GM12865 (cell line): Measurements from ENCODE around the gene PGLYRP4.

Experiments
- DNase-seq: peaks from one replicate; pipeline ENCODE4 v3.0.0; 2010; ENCODE audit warnings: low read depth
- H3K4me3 ChIP-seq: 2 replicates; pipeline ENCODE4 v1.5.1; 2011; ENCODE audit warnings: mild to moderate bottlenecking, low read depth, low read length, control low read depth
- TF ChIP-seq, protein P1 (sequence below): IDR thresholded peaks from 2 replicates; pipeline ENCODE4 v1.5.1; 2011; ENCODE audit warnings: low read length, control low read depth, low read depth, inconsistent platforms; ENCODE audit not compliant: insufficient read depth; ENCODE audit errors: missing control alignments

The PGLYRP4 gene

DNA sequence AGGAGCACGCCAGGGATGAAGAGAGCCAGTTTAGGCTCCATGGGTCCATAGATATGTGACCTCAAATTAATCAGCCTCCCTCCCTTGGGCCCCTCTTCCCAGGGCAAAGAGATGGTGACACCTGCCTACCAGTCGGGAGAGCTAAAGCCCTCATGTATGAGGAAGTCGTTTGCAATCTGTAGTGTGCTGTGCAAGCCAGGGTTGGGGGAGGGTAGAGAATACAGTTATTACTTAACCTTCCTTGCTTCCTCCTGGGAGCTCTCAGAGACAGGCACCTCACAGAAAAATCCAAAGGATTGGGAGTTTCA lies 4.0 kb downstream of the PGLYRP4 start:
- TF ChIP-seq, protein P1, sequence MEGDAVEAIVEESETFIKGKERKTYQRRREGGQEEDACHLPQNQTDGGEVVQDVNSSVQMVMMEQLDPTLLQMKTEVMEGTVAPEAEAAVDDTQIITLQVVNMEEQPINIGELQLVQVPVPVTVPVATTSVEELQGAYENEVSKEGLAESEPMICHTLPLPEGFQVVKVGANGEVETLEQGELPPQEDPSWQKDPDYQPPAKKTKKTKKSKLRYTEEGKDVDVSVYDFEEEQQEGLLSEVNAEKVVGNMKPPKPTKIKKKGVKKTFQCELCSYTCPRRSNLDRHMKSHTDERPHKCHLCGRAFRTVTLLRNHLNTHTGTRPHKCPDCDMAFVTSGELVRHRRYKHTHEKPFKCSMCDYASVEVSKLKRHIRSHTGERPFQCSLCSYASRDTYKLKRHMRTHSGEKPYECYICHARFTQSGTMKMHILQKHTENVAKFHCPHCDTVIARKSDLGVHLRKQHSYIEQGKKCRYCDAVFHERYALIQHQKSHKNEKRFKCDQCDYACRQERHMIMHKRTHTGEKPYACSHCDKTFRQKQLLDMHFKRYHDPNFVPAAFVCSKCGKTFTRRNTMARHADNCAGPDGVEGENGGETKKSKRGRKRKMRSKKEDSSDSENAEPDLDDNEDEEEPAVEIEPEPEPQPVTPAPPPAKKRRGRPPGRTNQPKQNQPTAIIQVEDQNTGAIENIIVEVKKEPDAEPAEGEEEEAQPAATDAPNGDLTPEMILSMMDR, result no peak
- DNase-seq, result no peak
- H3K4me3 ChIP-seq, result no peak overlapping the region; the same call in none of the 2 replicates

DNA sequence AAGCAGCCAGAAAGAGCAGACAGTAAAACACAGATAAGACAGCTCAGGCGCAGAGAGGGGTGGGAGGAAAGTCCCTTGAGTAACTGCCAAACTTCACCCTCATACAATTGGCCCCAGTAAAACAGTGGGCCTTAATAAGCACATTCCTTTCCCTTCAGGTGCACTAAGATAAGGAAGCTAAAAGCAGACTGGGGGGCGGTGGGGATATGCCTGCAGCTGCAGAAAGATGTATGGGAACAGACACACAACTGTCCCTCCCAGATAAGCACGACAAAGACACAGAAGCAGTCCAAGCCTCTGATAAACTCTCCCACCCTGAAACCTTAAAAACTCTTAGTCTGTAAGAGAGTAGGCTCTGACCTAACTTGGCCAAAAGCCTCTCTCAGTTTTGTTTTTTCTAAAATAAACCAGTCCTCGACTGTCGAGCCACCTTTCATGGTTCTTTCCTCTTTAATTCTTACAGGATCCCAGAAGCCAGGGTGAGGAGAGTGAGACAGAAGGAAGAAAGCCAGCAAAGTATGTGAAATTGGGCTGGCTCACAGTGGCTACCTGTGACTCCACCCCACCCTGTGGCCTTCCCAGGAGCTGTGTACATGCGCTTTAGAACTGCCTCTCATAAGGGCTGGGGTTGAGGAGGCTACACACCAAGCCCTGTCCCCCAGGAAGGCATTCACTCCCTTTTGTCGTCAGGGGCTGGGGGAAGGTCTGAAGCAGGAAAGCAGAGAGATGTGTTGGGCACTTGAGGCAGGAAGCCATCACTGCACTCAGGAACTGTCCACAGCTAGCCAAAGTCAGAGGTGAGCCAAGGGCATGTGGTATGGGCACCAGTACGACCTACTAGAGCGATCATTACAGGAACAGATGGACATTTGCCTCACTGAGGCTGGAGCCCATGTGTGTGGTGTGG lies 4.6 kb downstream of the PGLYRP4 start:
- H3K4me3 ChIP-seq, result peak overlapping the region; percentile 29
- DNase-seq, result peak; percentile 59
- TF ChIP-seq, protein P1, result no peak

DNA sequence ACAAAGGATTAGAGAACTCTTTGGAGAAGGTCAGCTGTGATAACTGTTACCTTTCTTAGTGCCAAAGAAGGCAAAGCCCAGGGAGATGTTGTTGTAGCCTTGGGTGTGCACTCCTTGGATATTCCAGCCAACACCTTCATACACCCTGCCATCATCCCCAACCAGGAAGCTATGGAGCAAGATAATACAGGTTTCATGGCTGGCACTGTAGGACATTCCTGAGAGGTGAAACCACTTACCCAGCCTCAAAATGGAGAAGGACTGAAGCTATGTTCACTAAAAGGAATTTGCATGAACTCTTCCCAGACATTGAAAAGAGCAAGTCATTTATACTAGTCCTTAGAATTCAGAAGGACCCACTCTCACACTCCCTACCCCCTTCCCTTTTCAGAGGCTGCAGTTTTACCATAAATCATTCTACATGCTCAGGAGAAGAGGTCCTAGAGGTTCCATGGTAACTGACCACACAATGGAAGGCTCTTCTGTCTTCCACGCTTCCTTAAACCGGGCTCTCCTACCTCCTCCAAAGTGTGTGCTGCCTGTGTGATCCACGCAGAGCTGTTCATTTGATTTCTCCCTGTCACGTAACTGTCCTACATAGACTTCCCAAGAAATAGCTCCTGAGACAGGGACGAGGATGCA lies 5.5 kb downstream of the PGLYRP4 start:
- TF ChIP-seq, protein P1, result no peak
- peak overlapping the region; percentile 29 for H3K4me3 ChIP-seq
- DNase-seq, result no peak

- DNase-seq, result peak; percentile 34
- TF ChIP-seq, protein P1, result no peak
- peak overlapping the region; percentile 29 for H3K4me3 ChIP-seq
Measured at GRCh38 chr1:153342178-153342577, 6.5 kb downstream of the PGLYRP4 start.

- peak overlapping the region; percentile 29; the same call in 1 of the 2 replicates for H3K4me3 ChIP-seq
- DNase-seq, result no peak
- TF ChIP-seq, protein P1, result no peak
Measured at GRCh38 chr1:153341431-153341934, 7.2 kb downstream of the PGLYRP4 start.

GRCh38 chr1:153340356-153340755 lies 8.3 kb downstream of the PGLYRP4 start:
- TF ChIP-seq, protein P1, result no peak
- no peak for DNase-seq
- no peak overlapping the region for H3K4me3 ChIP-seq
